Measurements from ENCODE around the gene PLA2G4B. TPM values are rescaled to one million over a fixed set of nuclear protein-coding genes. Genes with fewer than 3 reads are reported as not detected.
A peak's percentile ranks its signal among the peaks of the same experiment; 100 is the strongest.

The PLA2G4B gene
- total RNA-seq, 1 donor from 2014 or later = 13.1 TPM

DNA sequence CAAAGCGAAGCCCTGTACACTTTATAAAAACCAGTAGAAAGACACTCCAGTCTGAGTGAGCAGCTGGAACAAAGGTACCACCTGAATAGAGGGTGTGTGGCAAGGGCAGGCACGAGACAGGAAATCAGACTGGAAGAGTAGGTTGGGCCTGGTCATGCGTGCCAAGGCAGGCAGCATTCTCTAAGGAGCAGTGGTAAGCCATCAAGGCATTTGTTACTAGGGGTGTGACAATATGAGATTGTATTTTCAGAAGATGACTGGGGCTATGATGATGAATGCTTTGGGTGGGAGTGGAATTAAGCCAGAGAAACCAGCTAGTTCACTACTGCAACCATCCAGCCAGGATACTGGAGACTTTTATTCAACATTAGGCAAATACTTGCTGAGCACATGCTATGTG, 5.8 kb upstream of the PLA2G4B start:
- no peak overlapping the region for H3K4me3 Mint-ChIP-seq (ENCODE audit: low read depth)
- peaks cover 6% of the 10 kb centered on the region for H3K27me3 Mint-ChIP-seq
- H3K4me1 Mint-ChIP-seq (ENCODE audit: low read depth) = peaks cover 7% of the 10 kb centered on the region
- no peak overlapping the region for H3K27ac Mint-ChIP-seq
- no peak for TF ChIP-seq CTCF (IDR thresholded peaks at IDR 0.05; ENCODE audit: unreplicated experiment)
- peaks cover 7% of the 10 kb centered on the region for H3K36me3 Mint-ChIP-seq (ENCODE audit: insufficient read depth)
- no peaks in the 10 kb centered on the region for H3K9me3 Mint-ChIP-seq (ENCODE audit: low read depth)
- DNase-seq (ENCODE audit: low spot score, unreplicated experiment) = no peak

DNA sequence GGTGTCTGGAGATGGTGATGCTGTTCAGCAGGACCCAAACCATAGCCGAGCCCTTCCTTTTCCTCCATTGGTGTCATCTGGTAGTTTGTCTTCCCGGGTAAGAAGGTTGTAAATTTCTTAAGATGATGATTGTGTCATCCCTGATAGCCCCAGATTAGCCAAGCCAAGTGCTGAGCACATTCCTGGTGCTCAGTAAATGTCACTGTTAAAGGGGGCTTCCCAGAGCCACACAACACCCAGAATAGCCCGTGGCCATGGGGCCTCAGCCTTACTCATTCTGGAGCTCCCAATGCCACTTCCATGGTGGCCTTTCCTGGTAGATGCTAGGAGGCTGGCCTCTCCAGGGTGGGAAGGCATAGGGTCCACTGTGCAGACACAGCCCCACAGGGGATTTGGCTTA, 4.6 kb upstream of the PLA2G4B start:
- Mint-ChIP-seq H3K27ac (no peak overlapping the region), H3K4me3 (ENCODE audit: low read depth) (no peak overlapping the region), H3K9me3 (ENCODE audit: low read depth) (no peaks in the 10 kb centered on the region), H3K27me3 (no peaks in the 10 kb centered on the region), H3K36me3 (ENCODE audit: insufficient read depth) (peaks cover 7% of the 10 kb centered on the region), H3K4me1 (ENCODE audit: low read depth) (no peaks in the 10 kb centered on the region)
- DNase-seq (ENCODE audit: low spot score, unreplicated experiment) = no peak
- TF ChIP-seq CTCF (IDR thresholded peaks at IDR 0.05; ENCODE audit: unreplicated experiment) = no peak

GRCh38 chr15:41836073-41836472, 2.6 kb upstream of the PLA2G4B start:
- H3K4me1 Mint-ChIP-seq (ENCODE audit: low read depth) = no peaks in the 10 kb centered on the region
- H3K4me3 Mint-ChIP-seq (ENCODE audit: low read depth) = no peak overlapping the region
- H3K9me3 Mint-ChIP-seq (ENCODE audit: low read depth) = no peaks in the 10 kb centered on the region
- no peaks in the 10 kb centered on the region for H3K27me3 Mint-ChIP-seq
- no peak for DNase-seq (ENCODE audit: low spot score, unreplicated experiment)
- H3K27ac Mint-ChIP-seq = no peak overlapping the region
- TF ChIP-seq CTCF (IDR thresholded peaks at IDR 0.05; ENCODE audit: unreplicated experiment) = no peak
- peaks cover 7% of the 10 kb centered on the region for H3K36me3 Mint-ChIP-seq (ENCODE audit: insufficient read depth)

DNA sequence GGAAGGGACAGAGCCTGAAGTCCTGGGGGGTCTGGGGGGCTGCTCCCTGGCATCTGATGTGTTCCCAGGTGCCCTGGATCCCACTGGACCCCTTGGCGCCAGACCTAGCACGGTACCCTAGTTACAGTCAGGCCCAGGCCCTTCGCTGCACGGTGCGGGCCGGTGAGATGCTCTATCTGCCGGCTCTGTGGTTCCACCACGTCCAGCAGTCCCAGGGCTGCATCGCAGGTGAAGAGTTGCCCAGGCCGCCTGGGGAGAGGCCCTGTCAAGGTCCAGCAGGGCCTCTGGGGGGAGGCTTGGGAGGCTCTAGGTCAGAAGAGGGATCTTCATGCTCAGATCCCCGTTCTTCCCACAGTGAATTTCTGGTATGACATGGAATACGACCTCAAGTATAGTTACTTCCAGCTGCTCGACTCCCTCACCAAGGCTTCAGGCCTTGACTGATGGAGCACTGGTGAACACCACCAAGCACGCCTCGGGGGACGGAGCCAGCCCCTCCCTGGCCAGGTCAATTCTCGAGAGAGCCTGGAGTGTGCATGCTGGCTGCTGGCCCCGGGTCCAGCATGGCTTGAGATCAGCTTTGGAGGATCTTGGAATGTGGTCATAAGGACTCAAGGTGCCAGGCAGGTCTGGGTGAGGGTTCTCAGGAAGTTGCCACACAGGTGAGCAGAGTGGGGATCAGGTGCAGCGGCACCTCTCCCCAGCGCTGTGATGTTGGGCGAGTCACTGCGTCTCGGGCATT, 1.8 kb upstream of the PLA2G4B start:
- Mint-ChIP-seq H3K27ac (peak overlapping the region; percentile 59), H3K4me1 (ENCODE audit: low read depth) (no peaks in the 10 kb centered on the region)

More for the DNA sequence above, 1.8 kb upstream of the PLA2G4B start:
- no peak for TF ChIP-seq CTCF (IDR thresholded peaks at IDR 0.05; ENCODE audit: unreplicated experiment)
- Mint-ChIP-seq H3K27me3 (no peaks in the 10 kb centered on the region), H3K9me3 (ENCODE audit: low read depth) (no peaks in the 10 kb centered on the region), H3K4me3 (ENCODE audit: low read depth) (no peak overlapping the region), H3K36me3 (ENCODE audit: insufficient read depth) (peaks cover 7% of the 10 kb centered on the region)
- no peak for DNase-seq (ENCODE audit: low spot score, unreplicated experiment)
